K562 (cell line): Measurements from ENCODE around the gene ARHGEF40. TPM values are rescaled to one million over a fixed set of nuclear protein-coding genes. Genes with fewer than 3 reads are reported as not detected.

Experiments
- DPF2 ChIP-seq: fragments of 450-650 bp; IDR thresholded peaks from 2 replicates; pipeline ENCODE4 v1.6.1; 2016
- GTF3C2 ChIP-seq: IDR thresholded peaks from 3 replicates; pipeline ENCODE4 v1.6.1; 2011; ENCODE audit warnings: borderline replicate concordance, mild to moderate bottlenecking, moderate library complexity; ENCODE audit not compliant: insufficient read length; ENCODE audit errors: extremely low read depth
- ILF3 ChIP-seq: fragments of 450-650 bp; IDR thresholded peaks from 2 replicates; pipeline ENCODE4 v1.6.1; 2018; ENCODE audit warnings: antibody characterized with exemption, mild to moderate bottlenecking, moderate library complexity, borderline replicate concordance
- MXI1 ChIP-seq: IDR thresholded peaks from 2 replicates; pipeline ENCODE4 v1.6.1; 2011; ENCODE audit warnings: low read depth, mild to moderate bottlenecking, improper control_type of control experiment, low read length
- NR2C2 ChIP-seq, 2 experiments: fragments of 200-800 bp in 1 of 2; sonication (Bioruptor generic) in 1 of 2; sonication (generic) in 1 of 2; formaldehyde crosslinking in 1 of 2; IDR thresholded peaks; 2 replicates each; pipeline versions ENCODE4 v1.6.1 to v1.8.0; 2016 to 2022; ENCODE audit warnings: mild to moderate bottlenecking in 1 of 2, missing compliant biosample characterization in 1 of 2, missing genetic modification characterization in 1 of 2, missing genetic modification reagents in 1 of 2
- RBBP5 ChIP-seq: fragments of 200-600 bp; sonication (generic); IDR thresholded peaks from 2 replicates; pipeline ENCODE4 v1.6.1; 2012; ENCODE audit warnings: borderline replicate concordance, mild to moderate bottlenecking, low read length, control low read depth, inconsistent platforms; ENCODE audit not compliant: insufficient read depth, poor library complexity, severe bottlenecking
- RBM22 ChIP-seq: fragments of 200-400 bp; formaldehyde crosslinking; IDR thresholded peaks from 2 replicates; pipeline ENCODE4 v1.6.1; 2018; ENCODE audit warnings: low read length, low read depth; ENCODE audit not compliant: poor library complexity, severe bottlenecking
- SMARCA4 ChIP-seq: fragments of 450-650 bp; IDR thresholded peaks from 2 replicates; pipeline ENCODE4 v1.6.1; 2016
- SRSF3 ChIP-seq: fragments of 200-400 bp; formaldehyde crosslinking; IDR thresholded peaks from 2 replicates; pipeline ENCODE4 v1.6.1; 2016; ENCODE audit warnings: mild to moderate bottlenecking, low read length, moderate library complexity; ENCODE audit not compliant: insufficient read depth
- TAF9B ChIP-seq: fragments of 450-650 bp; IDR thresholded peaks from 2 replicates; pipeline ENCODE4 v1.6.1; 2018; ENCODE audit warnings: mild to moderate bottlenecking; ENCODE audit not compliant: partially characterized antibody
- XRCC3 ChIP-seq: fragments of 450-650 bp; IDR thresholded peaks from 2 replicates; pipeline ENCODE4 v1.6.1; 2017; ENCODE audit warnings: mild to moderate bottlenecking, moderate library complexity
- ZNF561 ChIP-seq: fragments of 450-650 bp; formaldehyde crosslinking; conservative IDR thresholded peaks from 2 replicates; pipeline ENCODE4 v1.4.0; 2020; ENCODE audit warnings: mild to moderate bottlenecking, moderate library complexity
- ZNF79 ChIP-seq: fragments of 250-450 bp; sonication (Bioruptor Pico); IDR thresholded peaks from 2 replicates; pipeline ENCODE4 v1.4.0; 2020; ENCODE audit warnings: low read depth, mild to moderate bottlenecking, moderate library complexity
- polyA plus RNA-seq, 8 experiments: library from polyadenylated mRNA; depleted of rRNA in 4 of 8; stranded (reverse) in 5 of 8; unstranded in 3 of 8; fragments of >200 nt; fragmentation: Nextera tagmentation in 2 of 8; fragmentation: Illumina TruSeq in 1 of 8; extraction: Ambion mirVana in 2 of 8; extraction: Trizol in 1 of 8; gene quantifications; 2 replicates each; pipeline versions ENCODE4 v1.2.1 to v1.2.3, GENCODE V29; 2011 to 2014; ENCODE audit warnings: inconsistent platforms in 1 of 8, missing spikeins in 1 of 8
- total RNA-seq, 7 experiments: library from RNA; depleted of rRNA in 6 of 7; stranded (reverse); fragments of >200 nt in 6 of 7; fragmentation: Illumina TruSeq in 2 of 7; extraction: Trizol in 2 of 7; gene quantifications; 2 replicates each; pipeline versions ENCODE4 v1.2.1 to v1.2.3, GENCODE V29; 2011 to 2021; ENCODE audit warnings: low replicate concordance in 1 of 7
- TF ChIP-seq, protein P1 (sequence below): fragments of 450-650 bp; IDR thresholded peaks from 2 replicates; pipeline ENCODE4 v1.6.1; 2017; ENCODE audit warnings: antibody characterized with exemption, mild to moderate bottlenecking

ARHGEF40 gene
- total and polyA plus RNA-seq, 9 of the 15 experiments (the other 6 are each of a cell fraction or from before 2014, with no cell fraction given) = 0.42 to 6.3 (median 3.8) TPM

DNA sequence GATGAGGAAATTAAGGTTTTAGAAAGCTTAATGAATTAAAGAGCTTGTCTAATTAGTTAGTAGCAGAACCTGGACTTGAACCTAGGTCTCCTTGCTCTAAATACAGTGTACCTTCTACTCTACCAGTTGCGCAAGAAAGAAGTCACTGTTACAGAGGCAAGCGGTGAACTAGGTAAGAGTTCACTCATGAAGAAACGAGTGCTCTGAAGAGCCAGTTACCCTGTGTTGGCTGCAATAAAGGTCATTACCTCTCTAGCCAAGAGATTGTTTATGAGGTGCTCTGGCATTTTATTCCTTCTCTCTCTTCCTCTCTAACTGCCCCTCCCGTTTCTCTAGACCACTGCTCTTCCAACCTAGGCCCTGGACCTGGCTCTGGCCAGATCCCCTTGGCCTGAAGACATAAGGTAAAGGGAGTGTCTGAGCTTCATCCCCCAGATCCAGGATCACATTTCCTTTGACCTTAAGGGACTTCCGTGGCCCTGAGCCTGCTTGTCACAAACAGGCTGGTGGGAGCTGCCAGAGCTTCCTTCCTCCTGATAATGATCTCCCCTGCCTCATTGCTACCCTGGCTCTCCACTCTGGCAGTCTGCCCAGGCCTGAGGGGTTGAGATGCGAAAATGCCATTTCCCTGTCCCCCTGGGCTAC is 26.0 kb upstream of the ARHGEF40 start (continued):
- TF ChIP-seq, protein P1, sequence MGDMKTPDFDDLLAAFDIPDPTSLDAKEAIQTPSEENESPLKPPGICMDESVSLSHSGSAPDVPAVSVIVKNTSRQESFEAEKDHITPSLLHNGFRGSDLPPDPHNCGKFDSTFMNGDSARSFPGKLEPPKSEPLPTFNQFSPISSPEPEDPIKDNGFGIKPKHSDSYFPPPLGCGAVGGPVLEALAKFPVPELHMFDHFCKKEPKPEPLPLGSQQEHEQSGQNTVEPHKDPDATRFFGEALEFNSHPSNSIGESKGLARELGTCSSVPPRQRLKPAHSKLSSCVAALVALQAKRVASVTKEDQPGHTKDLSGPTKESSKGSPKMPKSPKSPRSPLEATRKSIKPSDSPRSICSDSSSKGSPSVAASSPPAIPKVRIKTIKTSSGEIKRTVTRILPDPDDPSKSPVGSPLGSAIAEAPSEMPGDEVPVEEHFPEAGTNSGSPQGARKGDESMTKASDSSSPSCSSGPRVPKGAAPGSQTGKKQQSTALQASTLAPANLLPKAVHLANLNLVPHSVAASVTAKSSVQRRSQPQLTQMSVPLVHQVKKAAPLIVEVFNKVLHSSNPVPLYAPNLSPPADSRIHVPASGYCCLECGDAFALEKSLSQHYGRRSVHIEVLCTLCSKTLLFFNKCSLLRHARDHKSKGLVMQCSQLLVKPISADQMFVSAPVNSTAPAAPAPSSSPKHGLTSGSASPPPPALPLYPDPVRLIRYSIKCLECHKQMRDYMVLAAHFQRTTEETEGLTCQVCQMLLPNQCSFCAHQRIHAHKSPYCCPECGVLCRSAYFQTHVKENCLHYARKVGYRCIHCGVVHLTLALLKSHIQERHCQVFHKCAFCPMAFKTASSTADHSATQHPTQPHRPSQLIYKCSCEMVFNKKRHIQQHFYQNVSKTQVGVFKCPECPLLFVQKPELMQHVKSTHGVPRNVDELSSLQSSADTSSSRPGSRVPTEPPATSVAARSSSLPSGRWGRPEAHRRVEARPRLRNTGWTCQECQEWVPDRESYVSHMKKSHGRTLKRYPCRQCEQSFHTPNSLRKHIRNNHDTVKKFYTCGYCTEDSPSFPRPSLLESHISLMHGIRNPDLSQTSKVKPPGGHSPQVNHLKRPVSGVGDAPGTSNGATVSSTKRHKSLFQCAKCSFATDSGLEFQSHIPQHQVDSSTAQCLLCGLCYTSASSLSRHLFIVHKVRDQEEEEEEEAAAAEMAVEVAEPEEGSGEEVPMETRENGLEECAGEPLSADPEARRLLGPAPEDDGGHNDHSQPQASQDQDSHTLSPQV = 0 out of 2 replicates have a peak, but pooled peaks have one; percentile 35
- TF ChIP-seq DPF2 = peak; percentile 71
- TF ChIP-seq SMARCA4 = peak; percentile 49
- no peak for TF ChIP-seq MXI1
- no peak for TF ChIP-seq RBM22
- peak; percentile 23 for TF ChIP-seq RBBP5
- no peak for TF ChIP-seq ZNF79
- TF ChIP-seq XRCC3 = no peak
- TF ChIP-seq NR2C2 (CRISPR knock-in tag; IDR thresholded peaks at IDR 0.05) = no peak
- TF ChIP-seq NR2C2 (tag; IDR thresholded peaks at IDR 0.05) = peak; percentile 80
- no peak for TF ChIP-seq GTF3C2
- no peak for TF ChIP-seq SRSF3
- no peak for TF ChIP-seq ZNF561 (CRISPR knock-in tag)
- TF ChIP-seq TAF9B = no peak
- TF ChIP-seq ILF3 = no peak
